Stimulated activated CD4-positive, alpha-beta T cell treated with anti-CD3 and anti-CD28 coated beads, Interleukin-12 subunit alpha, Interleukin-12 subunit beta, amount 100 ng/mL, for 4 hours (primary cell): ENCODE data around the gene SETD6.
A peak's percentile ranks its signal among the peaks of the same experiment; 100 is the strongest.
"Not testable (repeated sequence)": the region's sequence is repeated elsewhere in the genome, so short reads cannot be mapped to it uniquely, and the experiment has no call there.

Source experiments
- DNase-seq: peaks from one replicate; pipeline ENCODE4 v3.0.0-alpha.2; 2020

SETD6 gene, protein sequence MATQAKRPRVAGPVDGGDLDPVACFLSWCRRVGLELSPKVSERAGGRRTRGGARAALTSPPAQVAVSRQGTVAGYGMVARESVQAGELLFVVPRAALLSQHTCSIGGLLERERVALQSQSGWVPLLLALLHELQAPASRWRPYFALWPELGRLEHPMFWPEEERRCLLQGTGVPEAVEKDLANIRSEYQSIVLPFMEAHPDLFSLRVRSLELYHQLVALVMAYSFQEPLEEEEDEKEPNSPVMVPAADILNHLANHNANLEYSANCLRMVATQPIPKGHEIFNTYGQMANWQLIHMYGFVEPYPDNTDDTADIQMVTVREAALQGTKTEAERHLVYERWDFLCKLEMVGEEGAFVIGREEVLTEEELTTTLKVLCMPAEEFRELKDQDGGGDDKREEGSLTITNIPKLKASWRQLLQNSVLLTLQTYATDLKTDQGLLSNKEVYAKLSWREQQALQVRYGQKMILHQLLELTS

DNA sequence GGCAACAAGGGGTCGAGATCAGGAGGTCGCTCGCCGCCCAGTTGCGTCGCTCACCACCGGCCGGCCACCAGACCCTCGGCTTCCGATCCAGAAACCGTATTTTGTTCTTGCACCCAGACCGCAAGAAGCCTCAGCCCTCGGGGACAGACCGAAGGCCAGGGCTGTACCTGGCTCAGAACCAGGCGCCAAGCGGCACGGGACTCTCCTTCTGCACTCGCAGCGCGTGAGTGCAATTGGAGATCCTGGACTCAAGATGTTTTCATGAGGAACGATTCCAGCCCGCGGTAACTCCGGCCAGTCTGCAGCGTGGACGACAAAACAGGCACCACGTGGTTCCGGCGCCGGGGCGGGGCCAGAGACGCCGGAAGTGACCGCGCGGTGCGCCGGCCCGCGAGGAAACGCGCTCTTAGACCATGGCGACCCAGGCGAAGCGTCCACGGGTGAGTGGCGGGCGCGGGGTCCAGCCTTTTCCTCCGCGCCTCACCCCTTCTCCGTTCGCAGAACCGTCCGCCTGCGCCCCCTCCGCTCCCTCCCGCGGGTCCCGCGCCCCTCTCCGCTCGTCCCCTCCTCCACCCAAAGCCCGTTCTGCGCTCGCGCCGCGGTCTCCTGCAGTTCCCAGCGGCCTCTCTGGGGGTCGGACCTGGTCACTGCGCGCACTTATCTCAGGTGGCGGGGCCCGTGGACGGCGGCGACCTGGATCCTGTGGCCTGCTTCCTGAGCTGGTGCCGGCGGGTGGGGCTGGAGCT lies at the start of gene SETD6:
Gene SETD6, plus strand, starts transcription at position 393 of the 746 bp plus-strand sequence. Its CDS starts 21 bp downstream, at position 414.
- DNase-seq: peak; percentile 79

DNA sequence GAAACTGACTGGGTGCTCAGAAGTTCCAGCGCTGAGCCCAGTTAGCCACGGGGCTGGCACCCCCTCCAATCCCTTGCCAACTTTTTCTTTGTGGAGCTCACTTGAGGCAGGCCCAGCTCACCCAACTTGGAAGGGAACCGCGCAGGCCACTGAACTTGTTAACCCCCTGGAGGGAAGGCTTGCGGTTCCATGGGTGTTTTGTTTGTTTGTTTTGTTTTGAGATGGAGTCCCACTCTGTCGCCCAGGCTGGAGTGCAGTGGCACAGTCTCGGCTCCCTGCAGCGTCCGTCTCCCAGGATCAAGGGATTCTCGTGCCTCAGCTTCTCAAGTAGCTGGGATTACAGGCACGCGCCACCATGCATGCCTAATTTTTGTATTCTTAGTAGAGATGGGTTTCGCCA lies 49.5 kb upstream of the SETD6 start:
- DNase-seq: no peak

DNA sequence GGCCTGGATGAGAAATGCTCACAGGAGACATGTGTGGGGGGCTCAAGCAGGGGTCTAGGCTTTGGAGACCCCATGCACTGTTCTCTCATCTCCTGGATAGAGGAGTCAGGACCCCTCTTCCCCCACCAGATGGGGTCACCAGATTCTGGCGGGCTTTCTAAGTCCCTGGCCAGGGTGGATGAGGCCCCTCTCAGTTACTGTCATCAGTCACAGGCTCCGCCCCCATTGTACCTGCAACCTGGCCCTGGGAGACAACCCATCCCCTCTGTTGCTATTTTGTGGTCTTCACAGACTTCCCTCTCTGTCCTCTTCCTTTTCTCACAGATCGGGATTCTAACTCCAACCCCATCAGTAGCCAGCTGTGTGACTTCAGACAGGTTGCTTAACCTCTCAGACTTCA lies 48.9 kb upstream of the SETD6 start:
- no peak for DNase-seq

DNA sequence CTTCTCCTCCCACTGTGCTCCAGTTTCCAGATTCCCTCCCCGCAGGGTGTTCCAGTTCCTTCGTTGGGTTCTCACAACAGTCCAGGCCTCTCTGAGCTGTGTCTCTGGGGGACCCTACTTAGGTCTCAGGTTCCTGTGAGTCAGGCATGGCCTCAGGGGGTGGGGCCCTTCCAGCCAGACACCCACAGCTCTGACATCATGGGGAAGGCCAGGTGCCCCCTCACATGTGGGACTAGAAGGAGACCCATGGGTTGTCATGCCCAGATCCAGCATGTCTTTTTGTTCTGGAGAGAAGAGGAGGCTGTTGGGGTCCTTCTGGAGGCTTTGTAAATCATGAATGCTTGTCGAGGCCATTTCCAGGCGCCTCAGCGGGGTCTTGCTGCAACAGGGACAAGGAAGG lies 47.4 kb upstream of the SETD6 start:
- DNase-seq: no peak

DNA sequence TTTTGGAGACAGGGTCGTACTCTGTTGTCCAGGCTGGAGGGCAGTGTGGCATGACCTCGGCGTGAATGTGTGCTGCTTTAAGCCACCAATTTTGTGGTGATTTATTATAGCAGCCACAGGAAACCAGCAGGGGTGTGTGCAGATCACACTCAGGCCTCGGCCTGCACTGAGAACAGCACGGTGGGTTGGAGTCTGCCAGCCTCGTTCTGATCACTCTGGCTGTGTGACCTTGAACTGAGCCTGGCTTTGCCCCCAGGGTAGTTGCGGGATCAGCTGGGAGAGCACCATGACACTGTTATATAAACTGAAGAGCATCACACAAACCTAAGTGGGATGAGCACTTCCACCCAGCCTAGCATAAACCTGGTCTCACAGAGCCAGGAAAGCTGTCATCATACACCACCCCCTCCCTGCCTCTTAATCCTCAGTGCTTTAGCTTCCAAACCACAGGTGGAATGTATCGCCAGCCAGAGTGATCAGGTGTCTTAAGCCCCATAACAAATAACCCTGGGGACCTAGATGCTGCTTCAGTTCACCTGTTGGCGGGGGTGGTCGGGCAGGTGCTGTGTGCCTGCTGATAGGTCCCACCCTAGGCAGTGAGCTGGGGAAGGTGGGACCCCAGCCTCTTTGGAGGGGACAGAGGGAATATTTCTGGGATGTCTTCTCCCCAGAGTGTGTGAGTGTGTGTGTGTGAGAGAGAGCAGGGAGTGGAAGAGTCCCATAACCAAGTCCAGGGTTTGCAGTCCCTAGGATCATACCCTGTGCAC lies 43.9 kb upstream of the SETD6 start:
- DNase-seq: no peak

DNA sequence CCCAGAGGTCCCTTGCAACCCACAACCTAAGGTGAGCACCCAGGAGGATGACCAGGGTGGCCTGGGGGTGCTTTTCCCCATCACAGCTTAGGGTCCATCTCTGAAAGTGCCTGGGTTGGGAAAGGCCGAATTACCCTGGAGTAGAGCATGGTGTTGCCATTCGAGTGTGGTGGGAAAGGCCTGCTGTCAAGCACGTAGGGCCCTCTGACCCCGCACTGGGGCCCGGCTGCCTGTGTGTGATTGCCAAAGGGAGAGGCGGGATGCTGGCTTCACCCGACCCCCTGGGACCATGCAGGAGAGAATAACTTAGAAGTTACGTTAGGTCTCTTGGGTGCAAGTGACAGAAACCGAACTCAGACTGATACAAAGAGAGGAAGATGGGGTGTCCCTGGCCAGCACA lies 43.1 kb upstream of the SETD6 start:
- no peak for DNase-seq

DNA sequence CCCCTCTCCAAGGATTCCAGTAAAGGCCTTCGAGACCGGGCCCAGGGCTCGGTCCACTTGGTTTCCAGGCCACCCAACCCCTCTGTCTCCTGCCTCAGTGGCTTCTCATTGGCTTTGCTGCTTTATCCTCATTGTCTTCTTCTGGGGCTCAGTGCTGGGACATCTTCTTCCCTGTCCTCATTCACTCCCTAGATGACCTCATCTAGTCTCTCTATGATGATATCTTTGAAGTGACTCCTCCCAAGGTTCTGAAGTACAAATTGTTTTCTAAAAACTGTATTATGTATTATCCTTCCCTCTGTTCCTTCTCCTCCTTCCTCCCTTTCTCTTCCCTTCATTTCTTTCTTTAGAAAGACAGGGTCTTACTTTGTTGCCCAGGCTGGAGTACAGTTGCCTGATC lies 42.5 kb upstream of the SETD6 start:
- DNase-seq: no peak

DNA sequence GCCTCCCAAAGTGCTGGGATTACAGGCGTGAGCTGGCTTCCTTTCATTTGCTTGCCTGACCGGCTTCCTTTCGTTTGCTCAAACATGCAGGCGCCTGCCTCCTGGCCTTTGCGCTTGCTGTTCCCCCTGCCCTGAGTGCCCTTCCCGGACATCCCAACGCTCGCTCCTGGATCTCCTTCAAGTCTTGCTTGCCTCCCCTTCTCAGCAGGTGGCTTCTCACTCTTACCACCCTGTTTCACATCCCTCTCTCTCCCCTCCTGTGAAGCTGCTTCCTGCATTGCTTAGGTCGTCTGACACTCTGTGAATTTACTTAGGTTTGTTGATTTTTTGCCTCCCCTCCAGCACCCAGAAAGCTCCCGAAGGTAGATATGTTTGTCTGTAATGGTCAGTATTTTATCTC lies 41.0 kb upstream of the SETD6 start:
- DNase-seq: no peak

DNA sequence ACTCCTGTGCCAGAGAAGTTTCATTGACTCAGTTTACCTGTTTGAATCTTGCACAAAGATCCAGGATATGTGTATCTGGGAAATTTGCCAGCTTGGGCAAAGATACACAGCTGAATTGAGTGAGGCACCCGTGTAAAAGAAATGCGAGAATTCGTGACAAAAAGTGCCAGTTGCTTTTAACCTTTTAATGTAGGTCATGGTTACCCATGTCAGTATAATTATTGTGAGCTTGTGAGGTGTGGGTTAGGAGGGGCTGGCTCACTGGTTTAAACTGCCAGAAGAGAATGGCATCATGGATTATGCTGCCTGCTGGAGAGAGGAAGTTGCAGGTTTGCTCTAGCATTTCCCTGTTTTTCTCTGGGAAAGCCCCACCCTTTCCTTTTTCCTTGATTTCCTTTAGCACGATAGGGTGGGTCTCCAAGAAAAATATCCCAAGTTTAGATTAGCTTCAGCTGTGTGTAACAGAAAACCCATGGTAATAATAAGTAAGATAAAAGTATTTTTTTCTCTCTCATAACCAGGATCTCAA lies 40.2 kb upstream of the SETD6 start:
- DNase-seq: no peak

DNA sequence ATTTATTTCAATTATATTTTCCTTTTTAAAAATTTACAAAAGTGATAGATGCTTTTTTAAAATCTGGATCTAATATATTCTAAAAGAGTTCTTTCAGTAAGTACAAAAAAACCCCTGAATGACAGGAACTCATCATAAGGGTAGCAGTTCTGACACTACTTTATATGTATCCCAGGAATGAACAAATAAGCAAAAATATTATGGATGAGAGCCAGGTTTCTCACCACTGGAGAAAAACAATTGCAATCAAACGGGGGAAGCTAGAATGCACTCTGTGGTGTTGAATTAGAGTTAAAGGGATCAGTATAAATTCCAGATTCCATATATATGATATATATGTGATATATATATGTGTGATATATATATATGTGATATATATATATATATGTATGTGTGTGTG lies 38.5 kb upstream of the SETD6 start:
- no peak for DNase-seq

DNA sequence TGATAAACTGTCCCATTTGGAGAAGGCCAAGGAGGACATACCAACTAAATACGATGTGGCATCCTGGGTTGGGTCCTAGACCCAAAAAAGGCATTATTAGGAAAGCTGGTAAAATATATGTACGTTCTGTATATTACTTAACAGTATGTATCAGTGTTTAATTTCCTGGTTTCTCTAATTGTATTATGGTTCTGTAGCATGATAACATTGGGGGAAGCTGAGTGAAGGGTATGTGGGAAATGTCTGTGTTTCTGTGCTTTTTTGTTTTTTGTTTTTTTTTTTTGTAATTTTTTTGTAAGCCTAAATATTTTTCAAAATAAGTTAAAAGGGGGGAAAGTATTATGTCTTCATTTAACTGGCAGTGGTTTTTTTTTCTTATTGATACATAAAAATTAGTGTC lies 36.9 kb upstream of the SETD6 start:
- no peak for DNase-seq

DNA sequence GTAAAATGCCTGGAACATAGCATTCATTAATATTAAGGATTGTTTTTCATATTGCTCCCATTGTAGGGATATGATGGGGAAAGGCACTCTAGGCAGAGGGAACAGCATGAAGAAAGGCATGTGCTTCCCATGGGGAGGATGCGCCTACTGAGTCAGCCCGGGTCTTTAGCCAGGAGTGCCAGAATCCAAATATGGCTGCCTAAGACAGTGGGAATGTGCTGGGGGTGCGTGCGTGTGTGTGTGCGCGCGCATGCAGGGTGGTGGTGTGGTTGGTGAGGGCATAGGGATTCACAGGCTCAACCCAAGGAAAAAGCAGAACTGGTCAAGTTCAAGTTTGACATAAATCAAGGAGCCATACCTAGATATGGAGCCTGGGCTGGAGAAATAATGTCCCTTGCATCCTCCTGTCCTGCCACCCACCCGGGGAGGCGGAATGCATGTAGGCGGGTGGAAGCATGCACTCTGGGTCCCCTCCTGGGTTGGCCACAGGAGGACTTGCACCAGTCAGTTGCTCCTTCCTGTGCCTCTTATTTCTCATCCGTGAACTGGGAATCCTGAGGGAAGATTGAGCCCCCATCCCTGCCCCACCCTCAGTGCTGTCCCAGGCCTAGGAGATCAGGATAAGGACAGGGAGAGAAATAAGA lies 34.0 kb upstream of the SETD6 start:
- DNase-seq: no peak

DNA sequence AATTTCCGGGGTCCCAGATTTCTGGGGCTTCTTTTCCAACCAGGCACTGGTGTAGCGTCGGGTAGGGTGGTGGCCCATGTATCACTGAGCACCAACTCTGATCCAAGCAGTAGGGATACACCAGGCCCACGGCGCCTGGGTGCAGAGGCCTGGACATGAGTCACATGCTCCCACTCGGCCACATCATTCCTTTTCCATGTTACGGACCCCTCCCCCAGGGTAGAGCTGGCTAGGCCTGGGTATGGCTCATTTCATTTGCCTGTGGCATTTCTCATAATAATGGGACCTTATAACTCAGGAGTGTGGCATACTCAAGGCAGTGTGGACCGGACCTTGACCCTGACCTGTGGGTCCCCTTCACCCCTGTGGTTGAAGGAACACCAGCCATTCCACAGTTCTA lies 33.4 kb upstream of the SETD6 start:
- no peak for DNase-seq

DNA sequence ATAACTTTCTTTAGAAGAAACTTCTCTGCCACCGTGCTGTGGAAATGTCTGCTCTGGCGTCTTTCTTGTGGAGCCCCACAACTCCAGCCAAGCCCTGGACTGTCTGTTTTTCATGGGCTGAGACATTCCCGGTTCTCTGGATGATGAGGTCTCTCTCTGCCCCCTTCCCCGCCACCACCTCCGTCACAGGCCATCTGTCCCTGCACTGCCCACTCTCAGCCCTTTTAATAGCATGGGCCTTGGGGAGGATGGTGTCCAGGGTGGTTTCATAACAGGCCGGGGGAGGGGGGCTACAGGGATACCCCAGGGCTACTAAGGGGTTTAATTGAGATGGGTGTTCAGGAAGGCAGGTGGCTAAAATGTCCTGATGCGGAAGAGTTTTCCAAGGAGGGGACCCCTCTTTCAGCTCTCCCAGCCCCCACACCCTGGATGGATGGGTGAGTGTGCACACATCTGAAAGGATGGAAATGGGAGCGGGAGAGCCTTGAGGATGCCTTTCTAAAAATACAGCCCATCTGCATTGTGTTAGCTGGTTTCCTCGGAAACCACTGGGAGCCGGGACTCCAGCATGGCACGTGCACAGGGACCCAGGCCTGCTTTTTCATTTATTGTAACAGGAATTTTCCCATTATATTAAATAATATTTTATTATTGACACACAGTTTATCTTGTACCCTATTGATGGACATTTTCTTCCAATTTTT lies 30.0 kb upstream of the SETD6 start:
- DNase-seq: no peak

DNA sequence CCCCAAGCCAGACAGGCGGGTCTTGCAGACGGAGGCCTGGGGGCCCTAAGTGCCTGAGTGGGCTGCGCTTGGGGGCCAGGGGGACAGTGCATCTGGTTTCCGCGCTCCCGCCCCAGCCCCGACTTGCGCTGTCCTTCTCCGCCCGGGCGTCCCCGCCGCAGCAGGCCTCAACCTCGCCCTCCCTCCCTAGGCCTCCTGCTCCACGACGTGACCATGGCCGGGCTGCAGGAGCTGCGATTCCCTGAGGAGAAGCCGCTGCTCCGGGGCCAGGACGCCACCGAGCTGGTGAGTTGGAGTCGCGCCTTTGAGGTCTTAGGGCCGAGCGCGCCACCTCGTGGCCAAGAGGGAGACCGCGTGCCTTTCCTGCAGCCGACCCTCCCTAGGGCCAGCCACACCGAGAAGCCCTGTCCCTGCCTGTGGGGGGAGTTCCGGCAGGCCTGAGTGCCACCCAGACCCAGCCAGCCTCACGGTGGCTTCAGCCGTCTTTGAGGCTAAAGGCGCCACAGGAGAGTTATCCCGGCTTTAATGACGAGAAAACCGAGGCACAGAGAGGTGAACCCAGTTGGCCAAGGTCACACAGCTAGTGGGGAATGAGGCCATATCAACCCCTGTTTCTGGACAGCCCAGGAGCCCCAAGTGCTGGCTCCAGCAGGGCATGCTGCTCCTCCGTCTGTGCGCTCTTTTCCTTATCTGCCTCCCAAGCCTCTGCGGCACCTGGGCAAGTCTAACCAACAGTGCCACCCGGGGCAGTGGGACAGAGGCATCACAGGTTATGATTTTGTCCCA lies 27.6 kb upstream of the SETD6 start:
- DNase-seq: peak; percentile 73

DNA sequence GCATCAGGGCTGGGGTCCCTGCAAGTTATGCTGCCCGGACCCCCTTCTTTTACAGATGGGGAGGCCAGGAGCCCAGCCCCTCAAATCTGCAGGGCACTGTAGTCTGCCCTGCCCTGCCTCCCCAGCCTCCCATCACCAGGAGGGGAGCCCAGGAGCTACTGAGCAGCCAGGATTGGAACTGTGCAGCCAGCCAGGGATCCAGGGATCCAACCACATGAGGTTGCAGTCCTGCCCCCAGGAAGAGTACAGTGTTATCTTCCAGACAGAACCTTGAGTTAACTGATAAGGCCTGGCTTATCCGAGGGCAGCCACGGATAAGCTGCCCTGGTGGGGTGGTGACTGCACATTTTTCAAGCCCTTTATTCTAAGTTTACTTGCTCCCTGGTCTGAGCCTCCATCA lies 26.8 kb upstream of the SETD6 start:
- DNase-seq: no peak

DNA sequence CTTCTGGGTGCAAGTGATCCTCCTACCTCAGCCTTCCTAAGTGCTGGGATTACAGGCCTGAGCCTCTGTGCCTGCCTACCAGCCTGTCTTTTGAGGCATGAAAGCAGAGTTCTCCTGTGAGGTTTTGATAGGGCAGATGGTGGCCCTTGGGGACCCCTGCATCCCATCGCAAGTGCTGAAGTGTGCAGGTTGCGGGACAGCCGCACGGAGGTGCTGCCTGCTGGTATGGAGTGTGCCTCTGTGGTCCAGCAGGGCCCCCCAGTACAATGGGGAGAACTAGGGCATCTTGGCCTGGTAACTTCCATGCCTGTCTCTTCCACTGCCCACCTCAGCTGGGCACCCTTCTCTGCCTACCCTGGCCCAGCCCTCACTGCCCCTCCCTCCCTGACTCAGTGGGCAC lies 25.3 kb upstream of the SETD6 start:
- DNase-seq: no peak

DNA sequence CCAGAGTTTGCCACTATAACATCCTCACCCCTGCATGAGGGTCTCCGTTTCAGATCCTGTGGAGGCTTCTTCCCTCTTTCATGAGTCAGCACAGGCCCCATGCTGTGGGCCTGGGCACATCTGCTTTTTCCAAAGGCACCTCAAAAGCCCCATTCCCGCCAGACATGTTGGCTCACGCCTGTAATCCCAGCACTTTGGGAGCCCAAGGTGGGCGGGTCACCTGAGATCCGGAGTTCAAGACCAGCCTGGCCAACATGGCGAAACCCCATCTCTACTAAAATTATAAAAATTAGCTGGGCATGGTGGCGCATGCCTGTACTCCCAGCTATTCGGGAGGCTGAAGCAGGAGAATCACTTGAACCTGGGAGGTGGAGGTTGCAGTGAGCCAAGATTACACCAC lies 24.8 kb upstream of the SETD6 start:
- DNase-seq: not testable (repeated sequence)

DNA sequence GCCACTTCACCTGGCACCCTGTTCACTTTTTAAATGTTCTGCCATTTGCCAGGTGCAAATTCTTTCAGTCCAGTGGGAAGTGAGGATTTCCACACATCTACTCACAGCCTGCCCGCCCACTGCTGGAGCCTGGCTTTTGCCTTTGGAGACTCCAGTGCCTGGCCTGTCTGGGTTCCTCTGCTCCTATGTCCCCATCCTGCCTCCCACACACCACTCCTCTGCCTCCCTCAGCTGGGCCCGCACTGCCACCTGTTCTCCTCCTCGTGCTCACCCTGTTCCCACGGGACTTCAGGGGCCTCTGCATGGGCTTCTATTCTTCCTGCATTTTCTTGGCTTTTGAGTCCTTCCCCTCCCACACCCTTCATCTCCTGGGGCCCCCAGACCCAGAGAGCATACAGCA lies 23.3 kb upstream of the SETD6 start:
- DNase-seq: no peak

DNA sequence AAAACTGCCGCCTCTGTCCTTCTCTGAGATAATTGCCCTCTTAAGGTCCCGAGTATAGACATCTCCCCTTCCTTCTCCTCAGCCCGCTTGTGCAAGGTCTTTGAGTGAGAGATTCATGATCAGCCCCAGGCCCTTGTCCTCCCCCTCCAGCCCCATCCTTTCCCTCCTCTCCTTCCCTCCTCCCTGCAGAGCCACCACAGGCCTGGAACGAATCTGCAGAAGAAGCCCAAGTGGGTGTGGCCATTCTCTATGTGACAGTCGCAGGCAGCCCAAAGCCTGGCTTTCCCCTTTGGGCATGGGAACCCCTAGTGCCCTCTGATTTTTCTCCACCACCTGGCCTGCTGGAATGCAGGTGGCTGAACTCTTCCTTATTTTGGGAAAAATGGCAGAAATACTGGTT lies 22.6 kb upstream of the SETD6 start:
- no peak for DNase-seq

DNA sequence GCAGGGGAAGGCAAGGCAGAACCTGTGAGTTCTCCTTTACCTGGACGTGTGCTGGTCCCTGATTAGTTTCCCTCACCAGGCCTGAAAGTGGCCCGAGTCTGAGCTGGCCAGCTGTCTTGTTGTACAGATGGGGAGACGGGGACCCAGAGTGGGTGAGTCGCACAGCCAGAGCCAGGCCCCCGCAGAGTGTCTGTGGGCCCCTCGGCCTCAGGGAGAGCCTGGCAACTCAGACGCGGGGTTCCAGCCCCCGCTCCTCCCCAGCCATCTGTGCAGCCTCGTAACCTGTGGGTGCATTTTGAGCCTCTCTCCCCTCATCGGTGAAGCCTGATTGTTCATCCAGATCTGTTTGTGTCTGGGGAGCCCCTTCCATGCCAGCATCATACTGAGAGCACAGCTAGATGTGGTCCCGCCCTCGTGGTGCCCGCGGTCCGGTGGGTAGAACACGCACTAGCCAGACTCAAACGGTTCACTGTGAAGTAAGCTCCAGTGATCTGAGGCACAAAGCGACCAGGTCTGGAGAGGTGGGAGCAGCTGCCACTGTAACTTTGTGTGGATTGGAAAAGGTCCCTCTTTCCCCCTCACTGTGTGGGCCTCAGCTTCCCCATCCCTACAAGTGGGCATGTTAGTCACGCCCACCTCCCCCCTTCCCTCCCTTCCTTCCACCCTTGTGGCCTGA lies 21.4 kb upstream of the SETD6 start:
- no peak for DNase-seq
